Stimulated activated CD8-positive, alpha-beta memory T cell treated with anti-CD3 and anti-CD28 coated beads, Interleukin-7, amount 100 ng/mL, for 1 hour (primary cell): Measurements from ENCODE around the gene SORCS1.
"Not testable (repeated sequence)": the region's sequence is repeated elsewhere in the genome, so short reads cannot be mapped to it uniquely, and the experiment has no call there.

Source experiments
- DNase-seq, 2 donors: peaks; one replicate each; pipeline ENCODE4 v3.0.0-alpha.2; 2020; ENCODE audit warnings: low read depth in 2 of 2

Gene SORCS1

DNA sequence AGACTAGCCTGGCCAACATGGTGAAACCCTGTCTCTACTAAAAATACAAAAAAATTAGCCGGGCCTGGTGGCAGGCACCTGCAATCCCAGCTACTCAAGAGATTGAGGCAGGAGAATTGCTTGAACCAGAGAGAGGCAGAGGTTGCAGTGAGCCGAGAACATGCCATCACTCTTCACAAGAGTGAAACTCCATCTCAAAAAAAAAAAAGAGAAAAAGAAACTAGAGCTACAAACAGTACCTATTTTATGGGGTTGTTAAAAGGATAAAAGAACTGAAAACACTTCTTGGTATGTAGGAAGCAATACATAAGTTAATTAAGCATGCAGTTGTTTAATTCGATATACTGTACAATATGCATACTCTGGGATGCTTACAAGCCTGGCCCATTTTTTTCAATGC lies 216.9 kb downstream of the SORCS1 start:
- no peak for DNase-seq

GRCh38 chr10:106942035-106942662 lies 222.4 kb downstream of the SORCS1 start:
- no peak for DNase-seq

DNA sequence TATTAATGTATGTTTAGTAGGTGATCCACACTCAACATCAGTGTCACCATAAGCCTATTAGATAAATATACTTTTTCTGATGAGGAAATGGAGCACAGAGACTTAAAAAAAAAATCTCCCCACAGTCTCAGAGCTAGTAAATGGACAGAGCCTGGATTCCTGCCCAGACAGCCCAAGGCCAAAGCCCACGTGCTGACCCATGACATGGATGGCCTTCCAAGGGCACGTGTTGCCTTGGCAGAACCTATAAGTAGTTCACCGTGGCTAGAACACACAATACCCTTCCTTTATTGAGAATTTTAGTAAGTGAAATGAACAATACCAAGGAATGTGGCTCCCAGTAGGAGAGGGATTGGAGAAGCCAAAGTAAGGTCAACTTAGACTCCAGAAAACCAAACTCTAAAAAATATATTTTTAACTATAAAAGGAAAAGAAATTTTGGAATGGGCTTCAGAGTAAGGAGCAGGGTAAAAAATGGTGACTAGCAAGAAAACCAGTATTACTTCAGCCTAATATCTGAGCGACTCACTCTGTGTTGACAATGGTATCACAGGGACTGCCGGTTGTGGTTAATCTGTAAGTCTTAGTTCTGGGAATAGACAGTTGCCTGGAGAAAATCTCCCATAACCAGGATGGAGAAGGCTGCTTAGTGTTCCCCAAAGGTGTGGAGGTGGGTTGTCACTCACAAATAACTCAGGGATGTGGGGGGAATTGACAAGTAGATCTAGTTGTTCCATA lies 223.0 kb downstream of the SORCS1 start:
- no peak for DNase-seq

GRCh38 chr10:106938513-106938912 lies 226.0 kb downstream of the SORCS1 start:
- DNase-seq: no peak

GRCh38 chr10:106935978-106936451 lies 228.5 kb downstream of the SORCS1 start:
- no peak for DNase-seq

GRCh38 chr10:106931853-106932249 lies 232.7 kb downstream of the SORCS1 start:
- DNase-seq: no peak

DNA sequence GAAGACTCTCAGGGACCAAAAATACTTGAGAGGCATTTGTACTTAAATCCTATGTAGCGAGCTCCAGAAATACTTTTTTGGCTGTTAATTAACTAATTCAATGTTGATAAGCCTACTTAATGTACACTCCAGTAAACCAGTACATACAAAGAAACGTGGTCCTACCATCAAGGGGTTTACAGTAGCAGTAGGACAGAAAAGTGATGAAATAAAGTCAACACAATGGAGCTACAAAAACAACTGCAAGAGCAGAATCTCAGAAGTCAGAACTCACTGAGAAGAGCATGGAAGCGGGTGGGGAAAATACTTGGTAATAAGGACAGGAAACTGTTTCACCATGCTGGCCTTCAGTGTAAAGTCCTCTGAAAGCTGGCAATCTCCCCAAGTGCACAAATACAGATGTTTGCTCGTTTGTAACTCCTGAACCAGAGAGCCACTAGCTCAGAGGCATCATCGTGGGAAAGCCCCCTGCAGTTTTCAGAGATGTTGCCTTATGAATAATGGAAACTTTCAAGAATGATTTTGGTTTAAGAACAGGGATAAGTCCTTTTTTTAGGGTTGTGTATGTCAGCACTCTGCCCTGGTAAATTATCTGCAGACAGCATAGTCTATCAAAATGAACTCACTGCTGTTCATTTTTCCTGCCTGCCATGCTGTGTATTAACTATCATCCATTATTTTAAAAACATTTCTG lies 233.2 kb downstream of the SORCS1 start:
- no peak for DNase-seq

DNA sequence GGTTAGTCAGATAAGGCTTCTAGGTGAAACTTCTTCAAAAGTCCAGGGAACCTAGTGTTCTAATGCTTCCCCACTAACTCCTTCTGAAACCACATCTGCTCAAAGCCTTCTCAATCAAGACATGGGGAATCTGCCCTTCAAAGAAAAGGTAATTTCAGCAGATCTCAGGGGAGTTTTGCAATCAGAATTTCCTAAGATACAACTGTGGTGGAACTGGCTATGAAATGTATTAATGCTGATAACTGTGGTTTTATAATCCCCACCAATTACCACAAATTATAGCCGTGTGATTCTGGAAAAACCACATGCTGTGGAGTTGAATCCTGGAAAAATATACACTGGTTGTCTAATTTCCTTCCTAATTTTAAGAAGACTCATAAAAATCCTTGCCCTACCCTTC lies 233.8 kb downstream of the SORCS1 start:
- no peak for DNase-seq

GRCh38 chr10:106929291-106929895 lies 235.1 kb downstream of the SORCS1 start:
- DNase-seq: no peak

DNA sequence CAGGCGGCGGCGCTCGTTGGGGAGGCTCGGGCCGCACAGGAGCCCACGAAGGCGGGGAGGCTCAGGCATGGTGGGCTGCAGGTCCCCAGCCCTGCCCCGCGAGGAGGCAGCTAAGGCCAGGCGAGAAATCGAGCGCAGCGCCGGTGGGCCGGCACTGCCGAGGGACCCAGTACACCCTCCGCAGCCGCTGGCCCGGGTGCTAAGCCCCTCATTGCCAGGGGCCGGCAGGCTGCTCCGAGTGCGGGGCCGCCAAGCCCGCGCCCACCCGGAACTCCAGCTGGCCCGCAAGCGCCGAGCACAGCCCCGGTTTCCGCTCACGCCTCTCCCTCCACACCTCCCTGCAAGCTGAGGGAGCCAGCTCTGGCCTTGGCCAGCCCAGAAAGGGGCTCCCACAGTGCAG lies 236.4 kb downstream of the SORCS1 start:
- not testable (repeated sequence) for DNase-seq

DNA sequence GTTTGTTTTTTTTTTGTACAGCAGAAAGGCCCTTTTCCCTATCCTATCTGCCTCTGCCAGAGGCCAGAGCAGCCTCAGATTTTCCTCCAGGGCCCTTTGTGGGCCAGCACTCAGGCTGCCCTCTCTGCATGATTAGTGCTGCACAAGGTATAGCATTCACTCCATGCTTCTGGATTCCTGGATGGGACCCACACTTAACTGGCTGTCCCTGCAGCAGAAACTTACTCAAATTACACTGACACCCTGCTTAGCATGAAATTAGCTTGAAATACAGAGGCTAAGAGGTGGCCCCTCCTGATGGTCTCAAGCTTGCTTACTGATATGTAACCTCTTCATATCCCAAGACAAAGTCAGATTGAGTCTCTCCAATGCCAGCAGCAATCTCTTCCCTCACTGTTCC lies 239.3 kb downstream of the SORCS1 start:
- no peak for DNase-seq

GRCh38 chr10:106920538-106920937 lies 244.0 kb downstream of the SORCS1 start:
- no peak for DNase-seq

DNA sequence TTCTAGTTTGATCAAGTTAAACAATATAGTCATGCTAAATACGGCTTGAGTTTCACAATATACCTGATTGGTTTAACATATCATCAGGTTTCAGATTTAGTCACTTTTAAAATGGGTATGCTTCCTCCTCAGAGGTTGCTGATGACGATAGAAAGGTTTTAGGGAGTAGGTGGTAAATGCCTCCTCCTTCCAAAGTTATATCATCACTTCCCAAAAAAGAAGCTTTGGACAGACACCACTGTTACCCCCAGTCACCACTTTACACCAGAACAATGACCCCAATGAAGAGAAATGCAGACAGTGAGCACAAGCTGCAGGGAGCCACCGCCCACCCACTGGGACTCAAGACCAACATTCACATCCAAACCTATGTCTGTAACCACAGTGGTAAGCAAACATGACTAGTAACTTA lies 244.6 kb downstream of the SORCS1 start:
- no peak for DNase-seq

DNA sequence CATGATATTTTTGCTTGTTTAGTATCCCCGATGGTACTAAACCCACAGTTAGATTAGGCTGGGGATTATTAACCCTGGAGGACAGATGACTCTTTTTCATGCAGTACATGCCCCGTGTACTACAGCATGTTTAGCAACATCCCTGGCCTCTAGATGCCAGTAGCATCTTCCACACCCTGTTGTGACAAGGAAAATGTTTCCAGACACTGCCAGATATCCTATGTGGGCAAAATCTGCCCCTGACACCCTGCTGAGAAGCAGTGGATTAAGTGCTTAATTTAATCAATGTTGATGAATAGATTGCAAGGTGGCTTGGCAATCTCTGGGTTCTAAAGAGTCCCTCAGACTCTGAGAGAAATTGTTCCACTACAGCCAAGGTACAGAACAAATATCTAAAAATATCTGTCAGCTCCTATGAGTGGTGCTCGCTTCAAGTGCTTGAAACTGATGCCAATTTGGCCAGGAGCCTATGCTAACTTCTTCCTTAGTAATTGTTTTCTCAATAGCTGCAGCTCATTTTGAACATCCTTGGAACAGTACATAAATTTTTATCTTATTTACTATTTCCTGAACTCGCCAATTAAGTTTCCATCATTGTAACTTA lies 247.0 kb downstream of the SORCS1 start:
- no peak for DNase-seq

DNA sequence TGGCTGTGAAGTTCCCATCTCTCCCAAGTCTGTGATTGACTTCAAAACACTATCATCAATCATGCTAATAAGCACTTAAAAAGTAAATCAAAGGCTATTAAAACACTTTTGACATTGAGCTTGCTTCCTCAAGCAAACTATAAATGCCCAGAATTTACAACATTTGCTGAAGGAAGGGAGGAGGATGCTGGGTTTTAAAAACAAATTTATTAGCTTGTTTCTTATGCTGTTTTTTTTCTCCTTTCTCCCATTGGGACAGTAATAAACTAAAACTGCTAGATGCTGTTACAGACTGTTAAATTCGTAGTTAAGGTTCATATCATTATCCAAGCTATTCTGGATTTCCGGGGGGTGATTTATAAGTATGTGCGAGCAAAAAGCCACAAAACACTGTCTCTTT lies 250.5 kb downstream of the SORCS1 start:
- no peak for DNase-seq

- DNase-seq: no peak
Measured at GRCh38 chr10:106913348-106913747, 251.2 kb downstream of the SORCS1 start.

DNA sequence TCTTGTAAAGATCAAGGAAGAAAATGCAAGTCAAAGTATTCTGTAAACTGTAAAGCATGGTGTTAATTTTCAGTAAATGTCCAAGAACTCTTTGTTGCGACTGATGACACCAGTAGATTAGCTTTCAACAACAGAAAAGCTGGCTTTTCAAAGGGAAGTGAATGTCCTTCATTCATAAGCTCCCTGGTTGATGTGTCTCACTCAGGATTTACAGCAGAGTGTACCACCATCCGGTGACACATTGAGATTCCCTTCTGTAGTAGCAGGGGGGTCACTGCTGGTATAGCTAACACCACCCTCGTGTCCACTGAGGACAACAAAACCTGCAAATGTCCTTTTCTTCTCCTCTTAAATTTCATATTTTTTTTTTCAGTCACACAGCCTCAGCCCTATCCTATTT lies 253.4 kb downstream of the SORCS1 start:
- no peak for DNase-seq

DNA sequence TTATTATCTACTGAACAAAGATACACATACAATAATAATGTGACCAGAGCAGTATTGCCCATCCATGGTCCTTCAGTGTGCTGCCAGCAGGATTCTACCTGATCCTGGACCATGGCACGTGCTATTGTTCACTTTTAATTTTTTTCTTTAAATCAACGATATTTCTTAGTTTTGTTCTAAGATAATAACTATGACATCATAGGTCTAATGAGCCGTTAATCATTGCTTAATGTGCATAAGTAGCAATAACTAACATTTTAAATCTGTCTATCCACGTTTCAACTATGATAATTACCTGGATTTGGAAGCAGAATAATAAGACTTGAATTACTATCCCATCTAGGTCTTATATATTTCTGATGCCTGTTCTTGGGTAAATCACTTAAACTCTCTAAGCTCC lies 253.8 kb downstream of the SORCS1 start:
- DNase-seq: no peak

GRCh38 chr10:106908225-106908624 lies 256.3 kb downstream of the SORCS1 start:
- no peak for DNase-seq

DNA sequence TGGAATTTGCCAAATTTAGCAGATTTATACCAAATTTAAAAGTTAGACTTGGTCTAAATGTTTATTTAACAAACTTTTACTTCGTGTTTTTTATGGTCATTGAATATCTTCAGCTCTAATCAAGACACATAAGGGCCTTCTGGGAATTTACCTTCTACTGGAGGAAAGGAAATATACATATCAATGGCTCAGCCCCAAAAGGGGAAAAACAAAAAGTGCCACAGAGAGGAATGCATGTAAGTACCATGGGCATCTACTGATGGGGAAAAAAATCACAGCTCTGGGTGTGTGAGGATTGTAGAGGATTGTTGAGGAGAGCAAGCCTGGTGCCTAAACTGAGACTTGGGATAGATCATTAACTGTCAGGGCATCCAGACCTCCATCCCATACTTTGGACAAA lies 260.3 kb downstream of the SORCS1 start:
- DNase-seq: no peak

GRCh38 chr10:106903180-106903579 lies 261.3 kb downstream of the SORCS1 start:
- DNase-seq: no peak

DNA sequence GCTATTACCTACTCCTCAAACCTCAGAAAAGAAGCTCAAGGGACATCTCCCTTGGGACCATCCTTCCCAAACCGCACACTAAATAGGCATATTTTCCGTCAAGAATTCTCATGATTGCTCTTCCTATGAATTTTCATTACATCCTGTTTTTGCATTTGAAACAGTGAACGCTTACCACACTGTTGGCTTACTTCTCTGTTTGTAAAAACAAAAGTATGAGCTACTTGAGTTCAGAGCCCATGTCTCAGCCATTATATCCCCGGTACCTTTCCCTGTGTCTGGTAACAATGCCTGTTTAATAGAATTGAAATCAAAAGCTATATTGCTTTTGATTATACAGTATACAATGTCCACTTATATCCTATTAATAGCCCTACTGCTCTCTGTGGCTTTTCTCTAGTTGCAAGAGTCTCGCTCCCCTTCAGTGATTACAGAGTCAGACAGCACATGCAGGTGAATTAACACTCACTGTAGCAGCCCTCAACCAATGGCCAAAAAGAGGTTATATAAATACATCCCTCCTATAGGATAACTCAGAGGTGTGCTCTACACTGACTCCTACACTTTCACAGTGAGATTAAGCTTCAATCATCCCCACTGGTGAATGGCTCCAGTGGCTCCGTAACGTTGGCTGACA lies 264.4 kb downstream of the SORCS1 start:
- DNase-seq: no peak
